NCI-H2171 treated with DMSO at 0.1 percent for 48 hours (cell line): ENCODE measurements around the gene DLG2.

ENCODE experiments used
- DNase-seq: peaks from one replicate; lab custom pipeline; 2025; lab: John Stamatoyannopoulos, UW

DLG2 gene

GRCh38 chr11:85109141-85109540, 518.0 kb downstream of the DLG2 start:
- DNase-seq = no peak

DNA sequence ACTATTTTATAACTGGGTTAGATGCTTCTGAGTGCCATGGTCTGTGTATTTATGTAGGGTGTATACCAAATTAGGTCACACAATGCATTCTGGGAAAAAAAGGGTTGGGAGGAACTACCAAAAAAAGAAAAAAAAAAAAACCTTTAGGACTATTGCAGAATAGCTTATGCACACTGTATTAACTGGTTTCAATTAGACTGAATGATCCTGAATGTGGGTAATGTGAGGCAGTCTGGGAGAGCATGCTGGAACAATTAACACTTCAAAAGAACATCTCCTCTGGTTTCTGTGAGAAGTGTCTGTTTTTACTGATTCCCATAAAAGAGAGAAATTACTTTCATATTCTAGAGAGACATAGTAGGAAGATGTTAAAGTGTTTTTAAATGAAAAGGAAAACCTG, 521.3 kb downstream of the DLG2 start:
- no peak for DNase-seq

DNA sequence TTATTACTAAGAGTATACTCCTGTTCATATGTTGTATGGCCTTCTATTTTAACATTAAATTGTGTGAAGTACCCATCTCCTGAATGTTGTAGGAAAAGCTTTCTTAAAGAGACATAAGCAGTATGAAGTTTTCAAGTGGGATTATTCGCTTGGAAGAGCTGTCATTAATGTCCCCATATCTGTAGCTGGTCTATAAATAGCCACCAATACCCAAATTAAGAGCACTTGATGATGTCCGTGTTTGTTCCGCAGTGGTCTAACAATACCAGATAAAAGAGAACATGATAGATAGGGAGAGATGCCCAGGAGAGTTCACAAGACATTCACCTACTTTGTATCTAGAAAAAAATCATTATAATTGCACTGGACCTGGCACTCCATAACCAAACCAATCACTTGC, 527.6 kb downstream of the DLG2 start:
- no peak for DNase-seq

DNA sequence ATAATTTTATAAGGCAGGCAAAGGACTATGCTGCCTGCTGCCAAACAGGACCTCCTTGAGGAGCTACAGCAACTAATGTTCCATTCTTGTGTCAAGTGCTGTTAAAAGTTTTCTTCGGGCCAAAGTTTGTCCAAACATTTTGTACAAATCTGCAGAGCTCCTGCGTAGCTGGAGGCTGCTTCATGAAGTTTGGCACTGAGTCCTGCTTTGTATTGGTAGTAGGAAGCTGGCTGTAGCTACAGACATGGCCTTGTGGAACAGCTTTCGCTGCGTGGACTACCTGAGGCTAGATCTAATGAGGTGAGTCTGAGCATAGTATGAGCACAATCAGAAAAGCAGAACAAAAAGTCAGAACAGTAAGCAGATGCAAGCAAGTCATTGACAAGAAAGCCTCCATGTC, 528.1 kb downstream of the DLG2 start:
- no peak for DNase-seq

DNA sequence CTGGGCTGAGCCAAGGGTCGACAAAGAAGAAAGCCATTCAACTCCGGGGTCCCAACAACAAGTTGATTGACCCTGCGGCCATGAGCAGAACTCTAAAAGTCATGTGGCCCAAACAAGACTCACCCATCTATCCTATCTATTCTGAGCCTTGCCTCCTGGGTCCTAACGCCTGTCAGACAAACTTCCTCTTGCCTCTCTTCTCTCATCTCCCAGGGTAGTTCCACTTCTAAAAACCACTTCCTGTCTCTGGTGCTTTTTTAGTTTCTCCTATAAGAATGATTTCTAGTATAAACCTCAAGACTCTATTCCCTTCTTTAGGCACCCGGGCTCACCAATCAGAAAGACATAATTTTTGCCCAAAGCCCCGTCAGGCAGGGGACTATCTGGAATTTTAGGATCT, 530.2 kb downstream of the DLG2 start:
- DNase-seq = no peak

GRCh38 chr11:85095239-85095638, 531.9 kb downstream of the DLG2 start:
- DNase-seq = no peak

- no peak for DNase-seq
Measured at GRCh38 chr11:85094795-85095194, 532.3 kb downstream of the DLG2 start.

- no peak for DNase-seq
Measured at GRCh38 chr11:85089654-85090053, 537.5 kb downstream of the DLG2 start.

DNA sequence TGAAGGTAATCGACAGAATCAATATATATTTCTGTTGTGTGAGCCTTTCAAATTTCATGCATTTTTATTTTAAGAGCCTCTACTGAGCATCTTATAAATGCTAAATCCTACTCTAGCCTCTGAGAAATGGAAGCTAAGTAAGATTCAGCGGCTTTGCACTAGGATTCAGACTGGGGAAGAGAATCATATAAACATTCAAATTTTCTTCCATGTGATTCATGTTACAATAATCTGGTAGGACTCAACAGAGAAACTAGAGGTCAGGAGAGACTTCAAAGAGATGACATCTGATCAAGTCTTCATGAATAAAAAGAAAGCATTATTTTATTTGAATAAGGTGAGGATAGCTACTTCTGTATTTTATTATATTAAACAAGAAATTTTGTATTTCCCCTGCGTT, 538.9 kb downstream of the DLG2 start:
- DNase-seq = no peak

- DNase-seq = no peak
Measured at GRCh38 chr11:85086504-85087284, 540.5 kb downstream of the DLG2 start.

DNA sequence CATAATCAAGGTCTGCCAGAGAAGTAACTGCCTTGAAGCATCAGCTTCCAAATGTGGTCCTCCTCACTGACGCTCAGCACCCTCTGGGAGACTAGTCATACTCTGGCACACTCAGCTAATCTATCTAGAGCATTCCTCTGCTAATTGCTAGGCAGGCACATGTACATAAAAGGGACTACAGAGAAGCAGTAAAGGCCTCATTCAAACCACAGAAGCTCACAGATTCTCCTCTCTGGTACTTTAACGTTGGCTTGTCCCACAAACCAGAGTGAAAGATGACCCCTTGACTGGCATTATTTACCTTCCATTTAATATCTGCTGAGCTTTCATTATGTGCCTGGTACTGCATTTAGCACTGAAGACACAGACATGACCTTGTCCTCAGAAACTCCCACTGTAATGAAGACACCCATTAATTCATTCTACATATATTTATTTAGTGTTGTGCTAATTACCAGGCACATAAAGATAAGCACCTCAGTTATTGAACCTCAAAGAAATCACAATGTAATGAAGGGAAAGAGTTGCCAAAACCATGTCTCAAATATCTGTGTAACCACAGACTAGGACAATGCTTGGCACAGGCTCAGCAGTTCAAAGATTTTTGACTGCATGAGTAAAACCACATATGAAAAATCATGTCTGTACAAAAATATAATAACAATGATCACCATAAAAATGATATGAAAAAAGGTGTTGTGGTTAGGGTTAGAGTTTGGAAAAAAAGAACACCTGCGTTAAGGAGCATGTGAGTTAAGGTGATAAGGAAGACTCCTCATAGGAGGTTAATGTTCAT, 550.4 kb downstream of the DLG2 start:
- no peak for DNase-seq

DNA sequence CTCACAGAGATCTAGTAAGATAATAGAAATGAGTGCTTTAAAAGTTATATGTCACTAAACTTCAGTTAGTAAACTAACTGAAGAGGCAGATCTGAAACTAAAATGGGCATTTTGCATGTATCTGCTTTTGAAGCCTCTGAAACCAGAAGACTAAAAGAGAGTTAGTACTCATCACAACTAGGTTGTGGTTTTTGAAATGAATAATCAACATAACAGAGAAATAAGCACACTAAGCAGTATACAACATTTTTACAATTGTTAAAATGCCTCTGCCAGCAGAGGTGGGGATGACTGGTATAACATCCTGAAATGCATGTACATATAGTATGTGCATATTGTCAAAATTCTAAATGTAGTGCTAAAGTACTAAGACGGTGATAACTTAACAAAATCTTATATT, 564.5 kb downstream of the DLG2 start:
- no peak for DNase-seq

DNA sequence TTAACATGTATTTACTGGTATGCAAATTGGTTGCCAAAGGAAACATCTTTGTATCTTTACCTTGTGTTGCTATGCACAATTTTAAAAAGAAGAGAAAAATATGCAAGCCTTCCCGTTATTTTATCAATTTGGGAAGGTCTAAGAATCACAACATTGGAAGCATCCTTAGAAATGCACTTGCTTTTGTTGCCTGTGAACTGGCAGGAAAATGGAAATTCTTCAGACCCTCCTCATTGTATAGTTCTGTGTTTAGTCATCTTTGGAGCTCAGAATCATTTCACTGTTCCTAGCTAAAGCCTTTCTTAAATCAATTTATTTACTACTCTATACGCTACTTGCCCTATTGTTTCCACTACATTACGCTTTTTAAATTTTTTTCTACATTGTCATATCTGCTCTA, 574.5 kb downstream of the DLG2 start:
- DNase-seq = no peak

DNA sequence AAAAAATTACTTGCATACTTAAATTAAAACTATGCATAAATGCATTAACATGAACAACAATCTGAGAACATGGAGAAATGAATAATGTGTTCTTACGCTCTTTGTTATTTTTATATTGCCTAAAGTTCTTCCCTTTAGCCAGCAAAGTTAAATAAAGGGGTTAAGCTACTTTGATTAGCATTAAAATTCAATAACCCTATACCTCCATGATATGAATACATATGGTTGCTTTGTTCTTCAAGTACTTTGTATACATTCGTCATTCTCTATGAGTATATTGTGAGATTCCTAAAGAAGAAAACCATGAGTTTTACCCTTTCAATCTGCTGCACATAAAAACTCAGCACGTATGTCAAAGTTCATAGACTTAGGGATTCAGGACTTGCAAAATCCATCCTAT, 578.3 kb downstream of the DLG2 start:
- DNase-seq = no peak

GRCh38 chr11:85045716-85046115, 581.4 kb downstream of the DLG2 start:
- DNase-seq = no peak

DNA sequence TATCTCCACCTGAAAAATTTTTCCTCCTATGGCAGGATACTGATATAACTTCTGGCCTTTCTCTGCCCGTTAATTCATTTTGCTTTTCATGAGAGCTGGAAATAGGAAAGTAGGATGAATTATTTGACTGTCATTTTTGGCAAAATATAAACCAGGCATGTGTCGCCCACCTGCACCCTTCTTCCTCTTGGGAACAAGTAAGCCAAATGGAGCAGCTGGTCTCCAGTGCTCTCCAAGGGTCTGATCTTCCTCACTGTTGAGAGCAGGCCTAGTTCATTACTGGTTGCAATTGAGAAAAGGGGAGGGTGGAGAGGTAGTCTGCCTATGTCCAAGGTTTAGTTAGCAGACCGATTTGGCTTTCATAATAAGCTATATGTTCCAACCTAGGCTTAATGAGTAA, 582.2 kb downstream of the DLG2 start:
- DNase-seq = no peak

DNA sequence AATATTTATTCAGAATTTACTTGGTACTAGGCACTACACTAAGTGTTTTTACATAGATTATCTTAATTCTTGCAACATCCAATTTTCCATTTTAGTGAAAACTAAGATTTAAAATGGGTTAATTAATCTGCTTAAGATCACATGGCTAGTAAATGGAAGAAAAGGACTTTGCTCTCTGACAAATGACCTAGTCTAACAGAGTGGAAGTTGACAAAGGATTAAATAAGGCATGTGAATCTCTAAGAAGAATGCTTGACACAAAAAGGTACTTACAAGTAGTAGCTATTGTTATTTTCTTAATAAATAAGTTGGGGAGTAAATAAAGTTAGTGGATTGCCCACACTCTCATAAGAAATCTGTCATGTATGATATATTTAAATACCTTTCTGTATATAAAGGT, 584.8 kb downstream of the DLG2 start:
- no peak for DNase-seq

- no peak for DNase-seq
Measured at GRCh38 chr11:85040166-85040565, 587.0 kb downstream of the DLG2 start.

DNA sequence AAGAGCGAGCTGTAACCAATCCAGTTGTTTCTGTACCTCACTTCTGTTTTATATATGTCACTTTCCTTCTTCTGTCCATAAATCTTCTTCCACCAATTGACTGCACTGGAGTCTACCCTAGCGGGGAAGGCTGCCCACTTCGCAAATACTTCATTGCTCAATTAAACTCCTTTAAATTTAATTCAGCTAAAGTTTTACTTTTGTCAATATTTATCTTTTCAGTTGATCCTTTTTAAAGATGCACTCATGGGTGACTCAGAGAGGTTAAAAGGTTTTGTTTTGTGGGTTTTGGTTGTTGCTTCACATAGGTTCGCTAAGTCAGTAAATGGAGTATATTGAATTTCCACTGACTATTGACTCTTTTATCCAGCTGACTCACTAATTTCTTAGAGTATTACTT, 597.2 kb downstream of the DLG2 start:
- no peak for DNase-seq

DNA sequence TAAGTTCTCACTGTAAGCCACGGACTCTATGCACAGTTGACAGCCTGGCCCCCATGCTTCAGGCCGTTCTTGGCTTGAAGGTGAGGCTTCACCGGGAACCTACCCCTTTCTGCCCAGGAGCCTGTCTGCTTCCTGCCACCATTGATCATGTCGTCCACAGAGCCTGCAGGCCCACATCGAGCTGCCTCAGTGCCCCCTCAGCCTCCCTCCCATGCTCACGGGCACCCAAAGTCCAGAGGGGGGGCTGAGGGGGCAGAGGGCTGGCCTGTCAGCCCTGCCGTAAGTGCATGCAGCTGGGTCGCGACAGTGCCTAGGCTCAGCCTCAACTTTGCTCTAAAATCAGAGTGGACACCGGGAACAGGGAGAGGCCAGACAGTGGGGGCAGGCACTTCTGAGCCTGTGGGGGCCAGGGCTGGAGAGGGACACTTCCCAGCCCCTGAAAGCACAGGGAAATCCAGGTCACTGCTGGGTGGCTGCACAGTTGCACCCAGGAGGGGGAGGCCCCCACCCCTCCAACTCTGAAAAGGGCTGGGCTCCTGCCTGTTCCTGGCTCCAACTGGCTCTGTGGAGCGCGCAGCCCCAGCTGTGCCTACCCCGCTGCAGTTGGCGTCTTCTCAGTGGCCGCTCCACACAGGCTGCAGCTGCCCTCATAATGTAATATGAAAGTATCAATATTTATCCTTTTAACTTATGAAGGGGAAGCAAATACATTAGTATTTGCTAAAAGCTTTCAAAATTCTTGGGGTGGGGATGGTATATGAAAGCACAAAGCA, 598.6 kb downstream of the DLG2 start:
- no peak for DNase-seq

DNA sequence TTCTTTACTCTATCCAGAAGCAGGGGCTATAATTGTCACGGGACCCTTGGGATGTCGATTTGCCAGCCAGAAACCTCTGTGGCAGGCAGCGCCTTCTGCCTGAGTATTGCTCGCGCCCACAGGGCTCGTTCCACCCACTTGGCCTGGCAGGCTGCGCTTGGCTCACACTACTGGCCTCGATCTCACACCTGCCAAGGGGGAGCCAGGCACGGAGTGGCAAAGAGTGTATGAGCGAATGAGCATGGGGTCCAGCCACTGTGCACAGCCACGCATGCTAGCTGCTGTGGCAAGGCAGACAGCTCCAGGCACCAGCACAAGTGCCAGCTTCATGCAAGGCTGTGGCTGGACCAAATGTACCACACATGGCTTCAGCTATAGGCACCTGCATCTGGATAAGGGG, 599.8 kb downstream of the DLG2 start:
- DNase-seq = no peak

GRCh38 chr11:85021058-85021457, 606.1 kb downstream of the DLG2 start:
- DNase-seq = no peak

DNA sequence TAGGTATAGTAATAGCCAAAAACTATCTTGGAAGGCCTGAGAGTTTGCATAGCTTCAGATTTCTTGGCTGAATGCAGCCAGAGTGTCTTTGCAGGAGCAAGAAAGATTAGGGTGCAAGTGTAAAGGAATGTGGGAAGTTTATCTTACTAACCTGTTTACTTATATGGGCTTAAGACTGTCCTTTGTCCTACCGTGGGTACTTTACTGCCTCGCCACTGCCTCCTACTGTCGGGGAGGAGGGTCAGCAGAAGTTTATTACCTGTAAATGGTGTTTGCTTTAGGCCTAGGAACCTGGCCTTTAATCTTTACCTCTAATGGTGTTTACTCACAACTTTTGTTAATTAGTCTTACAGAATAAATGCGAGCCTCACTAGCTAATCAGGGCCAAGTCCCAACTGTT, 633.8 kb downstream of the DLG2 start:
- DNase-seq = no peak
